Panc1 (cell line): ENCODE results near the gene APOA1. TPM values are rescaled to one million over a fixed set of nuclear protein-coding genes. Genes with fewer than 3 reads are reported as not detected.

Experiments used
- ATAC-seq: fragments of 200-7000 bp; cut with Tn5 transposase; 2 replicates; pipeline ENCODE4 v1.9.1; 2020; ENCODE audit warnings: mild to moderate bottlenecking, moderate library complexity
- BruUV-seq: library from RNA; stranded (reverse); fragments of 400-500 nt; replicated peaks from 2 replicates; lab custom pipeline; 2021; lab: Mats Ljungman, UMichigan
- CTCF ChIA-PET: fragments of 300-600 bp; sonication (Branson Sonifier 250); formaldehyde crosslinking; loops from one replicate; lab custom pipeline; 2022; ENCODE audit warnings: antibody characterized with exemption; lab: Charles Lee
- POLR2A ChIA-PET: fragments of 300-600 bp; sonication (Branson Sonifier 250); formaldehyde crosslinking; loops from one replicate; lab custom pipeline; 2022; ENCODE audit warnings: antibody characterized with exemption; lab: Charles Lee
- DNase-seq: peaks from one replicate; pipeline ENCODE4 v3.0.0-alpha.2; 2010; ENCODE audit warnings: low read depth, low spot score
- H3K27ac ChIP-seq: 2 replicates; pipeline ENCODE4 v1.5.1; 2011; ENCODE audit warnings: mild to moderate bottlenecking, low read length, inconsistent platforms
- H3K27me3 ChIP-seq: fragments of 200-500 bp; sonication (Bioruptor generic); 2 replicates; pipeline ENCODE4 v1.6.0; 2014; ENCODE audit warnings: low read length, inconsistent platforms; ENCODE audit not compliant: control insufficient read depth, insufficient read depth
- H3K36me3 ChIP-seq: fragments of 200-500 bp; sonication (Bioruptor generic); 2 replicates; pipeline ENCODE4 v1.5.1; 2014; ENCODE audit warnings: inconsistent platforms, mild to moderate bottlenecking, low read length, moderate library complexity; ENCODE audit not compliant: control insufficient read depth, insufficient read depth
- H3K4me1 ChIP-seq: 2 replicates; pipeline ENCODE4 v1.5.1; 2011; ENCODE audit warnings: inconsistent platforms, mild to moderate bottlenecking, low read length, moderate library complexity; ENCODE audit not compliant: control insufficient read depth, insufficient read depth
- H3K4me3 ChIP-seq, 2 experiments: 2 replicates each; pipeline ENCODE4 v1.5.1; 2011 to 2012; ENCODE audit warnings: low read depth in 2 of 2, low read length in 2 of 2, mild to moderate bottlenecking in 2 of 2, inconsistent platforms in 1 of 2, moderate library complexity in 1 of 2
- H3K9me3 ChIP-seq: fragments of 200-500 bp; sonication (Bioruptor generic); 2 replicates; pipeline ENCODE4 v1.5.1; 2014; ENCODE audit warnings: low read depth, mild to moderate bottlenecking, inconsistent platforms, low read length, moderate library complexity; ENCODE audit not compliant: control insufficient read depth, insufficient read depth
- CTCF ChIP-seq: fragments of 450-650 bp; IDR thresholded peaks from 2 replicates; pipeline ENCODE4 v1.5.1; 2017; ENCODE audit warnings: mild to moderate bottlenecking
- POLR2AphosphoS5 ChIP-seq: IDR thresholded peaks from 2 replicates; pipeline ENCODE4 v1.6.1; 2012; ENCODE audit warnings: mild to moderate bottlenecking, low read depth, low read length, moderate library complexity
- REST ChIP-seq, 2 experiments: IDR thresholded peaks; 2 replicates each; pipeline ENCODE4 v1.6.1; 2011 to 2012; ENCODE audit warnings: low read depth in 2 of 2, control low read depth in 1 of 2, low read length in 1 of 2, mild to moderate bottlenecking in 1 of 2, moderate library complexity in 1 of 2; ENCODE audit not compliant: insufficient read depth in 1 of 2
- SIN3A ChIP-seq: IDR thresholded peaks from 2 replicates; pipeline ENCODE4 v1.6.1; 2012; ENCODE audit warnings: low read depth, mild to moderate bottlenecking, low read length, moderate library complexity, borderline replicate concordance; ENCODE audit not compliant: insufficient read depth
- TCF7L2 ChIP-seq: IDR thresholded peaks from 2 replicates; pipeline ENCODE4 v1.6.1; 2011; ENCODE audit warnings: mild to moderate bottlenecking, low read depth, low read length, inconsistent platforms
- in situ Hi-C: cut with HindIII; loops from 2 replicates; pipeline ENCODE4 v1.10.0; 2016; ENCODE audit warnings: low sequenced_read_pairs, low pct_unique_long_range_greater_than_20kb
- intact Hi-C: fragments of 100-400 bp; cut with micrococcal nuclease; formaldehyde crosslinking; loops from one replicate; pipeline ENCODE4 v1.10.0; 2022; ENCODE audit not compliant: unreplicated experiment
- total RNA-seq: library from RNA; stranded (reverse); gene quantifications from one replicate; pipeline ENCODE4 v1.2.1, GENCODE V29; 2021; ENCODE audit not compliant: unreplicated experiment

The APOA1 gene
- total RNA-seq, 1 experiment from 2014 or later = 1.7 TPM

- TF ChIP-seq SIN3A = no peak
- in situ Hi-C loops (no loop called here), intact Hi-C loops (no loop called here)
- H3K27me3 ChIP-seq = no peaks in the 10 kb centered on the region
- no TSS peak for BruUV-seq
- no peak overlapping the region for H3K27ac ChIP-seq
- ChIA-PET CTCF (interaction anchor here (0.6 to 0.7 kb wide), 2 partner anchors 10 to 351 kb away, joined by 3 read pairs; no protein-coding TSS in a partner anchor), POLR2A (no interaction called here)
- no peaks in the 10 kb centered on the region for H3K9me3 ChIP-seq
- H3K36me3 ChIP-seq = no peaks in the 10 kb centered on the region
- ATAC-seq = no peak
- no peak for DNase-seq
- H3K4me1 ChIP-seq = no peaks in the 10 kb centered on the region
- no peak overlapping the region for H3K4me3 ChIP-seq
Measured at GRCh38 chr11:116828632-116829524, 8.5 kb downstream of the APOA1 start.

- Histone ChIP-seq H3K27me3 (no peaks in the 10 kb centered on the region), H3K4me3 (no peak overlapping the region), H3K36me3 (no peaks in the 10 kb centered on the region), H3K4me1 (no peaks in the 10 kb centered on the region), H3K27ac (no peak overlapping the region), H3K9me3 (no peaks in the 10 kb centered on the region)
- ATAC-seq (no peak), DNase-seq (no peak)
- intact Hi-C loops = no loop called here
- TF ChIP-seq TCF7L2 (no peak), SIN3A (no peak), CTCF (no peak), POLR2AphosphoS5 (no peak), REST (IDR thresholded peaks at IDR 0.05; ENCODE audit: insufficient read depth in 1 of 2, low read depth in 2 of 2, low read length in 1 of 2) (no peak)
- BruUV-seq = no TSS peak
- ChIA-PET POLR2A (no interaction called here), CTCF (no interaction called here)
- in situ Hi-C loops = no loop called here
Measured at GRCh38 chr11:116827461-116827860, 10.0 kb downstream of the APOA1 start.
